ENCODE measurements around the gene ATCAY.

Gene ATCAY

DNA sequence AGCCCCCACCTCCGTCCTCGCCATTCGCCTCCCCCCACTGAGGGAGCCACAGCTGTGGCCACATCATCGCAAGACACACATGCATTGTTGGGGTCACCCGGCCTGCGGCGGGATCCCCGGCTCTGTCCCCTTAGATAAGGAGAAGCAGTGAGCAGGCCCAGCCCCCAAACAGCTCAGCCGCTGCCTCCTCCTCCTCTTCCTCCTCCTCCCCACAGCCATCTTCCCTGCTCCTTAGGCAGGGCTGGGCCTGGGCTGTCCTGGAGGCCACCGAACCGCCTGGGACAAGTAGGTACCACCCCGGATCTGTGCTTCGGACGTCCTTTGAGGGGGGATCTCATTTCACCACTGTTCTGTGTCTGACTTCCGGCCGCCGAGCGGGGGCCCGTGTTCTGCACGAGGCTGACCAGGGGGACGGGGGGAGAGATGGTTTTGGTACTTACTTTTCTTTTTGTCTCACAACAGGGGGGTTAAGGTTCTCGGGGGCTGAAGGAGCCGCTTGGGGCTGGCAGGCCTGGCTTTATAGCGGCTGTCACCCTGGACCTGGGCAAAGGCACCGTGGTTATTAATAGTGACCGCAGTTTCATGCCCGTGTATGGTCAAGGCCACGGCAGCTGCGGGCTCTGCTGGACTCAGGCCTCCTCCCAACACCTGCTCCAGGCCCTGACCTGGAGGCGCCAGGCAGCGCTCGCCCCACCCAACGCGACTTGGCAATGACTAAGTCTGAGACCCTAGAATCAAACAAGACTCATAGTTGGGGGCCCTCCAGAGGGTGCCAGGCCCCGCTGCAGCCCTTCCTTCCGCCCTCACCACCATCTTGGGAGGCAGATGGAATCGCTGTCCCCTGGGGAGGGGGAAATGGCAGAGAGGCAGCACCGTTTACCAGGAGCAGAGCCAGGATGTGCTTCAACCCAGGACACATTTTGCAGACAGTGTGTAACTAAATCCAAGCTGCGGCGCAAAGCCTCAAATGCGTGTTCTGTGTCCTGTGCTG, 70.7 kb downstream of the ATCAY start:
- TF ChIP-seq, protein P1, sequence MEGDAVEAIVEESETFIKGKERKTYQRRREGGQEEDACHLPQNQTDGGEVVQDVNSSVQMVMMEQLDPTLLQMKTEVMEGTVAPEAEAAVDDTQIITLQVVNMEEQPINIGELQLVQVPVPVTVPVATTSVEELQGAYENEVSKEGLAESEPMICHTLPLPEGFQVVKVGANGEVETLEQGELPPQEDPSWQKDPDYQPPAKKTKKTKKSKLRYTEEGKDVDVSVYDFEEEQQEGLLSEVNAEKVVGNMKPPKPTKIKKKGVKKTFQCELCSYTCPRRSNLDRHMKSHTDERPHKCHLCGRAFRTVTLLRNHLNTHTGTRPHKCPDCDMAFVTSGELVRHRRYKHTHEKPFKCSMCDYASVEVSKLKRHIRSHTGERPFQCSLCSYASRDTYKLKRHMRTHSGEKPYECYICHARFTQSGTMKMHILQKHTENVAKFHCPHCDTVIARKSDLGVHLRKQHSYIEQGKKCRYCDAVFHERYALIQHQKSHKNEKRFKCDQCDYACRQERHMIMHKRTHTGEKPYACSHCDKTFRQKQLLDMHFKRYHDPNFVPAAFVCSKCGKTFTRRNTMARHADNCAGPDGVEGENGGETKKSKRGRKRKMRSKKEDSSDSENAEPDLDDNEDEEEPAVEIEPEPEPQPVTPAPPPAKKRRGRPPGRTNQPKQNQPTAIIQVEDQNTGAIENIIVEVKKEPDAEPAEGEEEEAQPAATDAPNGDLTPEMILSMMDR (IDR thresholded peaks at IDR 0.05) = no peak

DNA sequence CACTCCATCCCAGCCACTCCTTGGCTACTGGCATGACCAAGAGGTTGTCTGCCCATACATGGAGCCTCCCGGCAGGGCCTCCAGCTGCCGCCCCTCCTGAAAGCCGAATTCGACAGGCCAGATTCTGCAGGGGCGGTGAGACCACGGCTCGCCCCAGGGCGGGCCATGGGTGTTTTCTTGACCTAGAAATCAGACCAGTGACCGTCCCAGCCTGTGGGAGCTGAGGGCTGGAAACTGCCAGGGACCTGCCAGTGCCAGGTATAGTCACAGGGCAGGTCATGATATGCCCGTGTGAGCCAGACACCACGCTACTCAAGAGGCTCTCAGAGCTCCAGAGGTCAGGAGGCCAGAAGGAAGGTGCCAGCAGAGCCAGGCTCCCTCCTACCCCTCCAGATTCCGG, 73.6 kb downstream of the ATCAY start:
- TF ChIP-seq, protein P1 (IDR thresholded peaks at IDR 0.05) = no peak

DNA sequence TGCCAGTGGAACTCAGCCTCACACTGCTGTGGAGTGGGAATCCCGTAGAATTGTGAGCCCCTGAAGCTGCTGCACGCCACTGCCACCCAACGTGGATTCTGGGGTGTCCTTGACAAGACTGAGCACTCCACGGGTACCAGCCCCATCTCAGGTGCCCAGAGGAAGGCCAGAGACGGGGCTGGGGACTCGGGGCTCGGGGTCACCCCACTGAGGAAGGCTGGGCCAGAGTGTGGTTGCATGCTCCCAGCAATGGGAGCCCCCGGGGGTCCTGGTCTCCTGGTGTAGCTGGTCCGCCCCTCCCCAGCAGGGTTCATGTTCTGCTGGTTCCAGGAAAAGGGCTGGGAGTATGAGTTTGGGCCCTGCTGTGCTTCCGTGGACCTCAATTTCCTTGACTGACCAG, 75.2 kb downstream of the ATCAY start:
- TF ChIP-seq, protein P1 (IDR thresholded peaks at IDR 0.05) = no peak

DNA sequence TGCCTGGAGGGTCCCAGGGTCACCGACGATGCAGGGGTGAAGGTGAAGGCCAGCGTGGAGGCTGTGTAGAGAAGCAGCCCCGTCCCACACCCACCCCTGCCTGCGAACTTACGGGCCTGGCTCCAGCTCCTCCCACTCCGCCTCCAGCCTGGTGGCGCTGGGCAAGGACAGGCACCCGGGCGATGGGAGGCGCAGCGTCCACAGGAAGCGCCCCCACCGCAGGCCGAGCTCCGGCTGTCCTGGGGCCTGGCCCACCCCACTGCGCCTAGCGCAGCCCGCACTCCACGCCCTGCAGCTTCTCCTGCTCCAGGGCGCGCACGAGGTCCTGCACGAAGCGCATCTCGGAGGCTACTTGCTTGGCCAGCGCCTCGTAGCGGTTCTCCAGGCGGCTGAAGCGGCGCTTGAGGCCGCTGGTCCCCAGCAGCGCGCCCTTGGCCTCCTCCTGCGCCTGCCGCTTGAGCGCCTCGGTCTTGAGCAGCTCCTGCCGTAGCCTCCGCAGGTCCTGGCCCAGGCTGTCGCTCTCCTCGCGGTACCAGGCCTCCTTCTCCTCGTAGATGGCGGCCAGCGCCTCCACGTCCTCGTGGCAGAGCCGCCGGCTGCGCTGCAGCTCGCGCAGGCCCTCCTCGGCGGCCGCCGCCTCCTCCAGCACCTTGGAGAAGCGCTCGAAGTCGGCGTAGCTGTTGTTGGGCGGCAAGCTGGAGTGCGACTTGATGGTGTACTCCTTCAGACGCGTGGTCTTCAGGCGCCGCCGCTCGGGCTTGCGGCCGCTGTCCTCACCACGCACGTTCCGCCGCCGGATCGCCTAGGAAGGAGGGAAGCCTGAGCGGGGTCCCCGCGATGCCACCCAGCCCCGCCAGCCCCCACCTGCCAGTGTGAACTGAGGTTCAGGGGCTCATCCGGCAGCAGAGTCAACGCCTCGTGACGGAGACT, 78.6 kb downstream of the ATCAY start:
- TF ChIP-seq, protein P1 (IDR thresholded peaks at IDR 0.05) = no peak

DNA sequence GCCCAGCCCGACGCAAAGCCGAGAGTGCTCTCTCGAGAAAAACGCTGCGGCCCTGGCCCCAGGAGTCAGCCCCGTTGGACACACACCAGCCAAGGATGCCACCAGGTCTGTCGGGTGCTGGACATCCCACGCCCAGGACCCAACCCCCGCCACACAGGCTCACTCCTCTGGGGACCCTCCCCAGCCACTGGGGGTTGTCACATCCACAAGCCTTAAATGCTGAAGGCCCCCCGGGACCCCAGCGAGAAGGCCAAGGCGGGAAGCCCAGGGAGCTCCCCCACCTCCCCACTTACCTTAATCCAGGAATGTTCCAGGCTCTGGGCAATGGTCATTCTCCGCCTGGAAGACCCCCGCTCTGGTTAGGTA, 79.3 kb downstream of the ATCAY start:
- TF ChIP-seq, protein P1 (IDR thresholded peaks at IDR 0.05) = no peak

DNA sequence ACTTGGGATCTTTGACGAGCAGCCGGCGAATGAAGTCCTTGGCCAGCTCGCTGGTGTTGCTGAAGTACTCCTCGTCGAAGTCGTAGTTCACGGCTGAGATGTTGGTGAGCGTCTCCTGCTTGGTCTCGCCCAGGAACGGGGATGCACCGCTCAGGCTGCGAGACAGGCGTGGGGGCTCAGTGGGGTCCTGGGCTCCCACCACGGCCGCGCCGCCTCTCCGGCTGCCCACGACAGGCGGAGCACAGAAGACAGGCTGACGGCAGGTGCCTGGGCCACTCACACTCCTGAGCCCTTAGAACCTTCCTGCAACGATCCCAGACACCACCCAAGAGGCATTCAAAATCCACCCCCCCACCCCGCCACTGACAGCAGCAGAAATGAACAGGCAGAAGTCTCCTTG, 80.5 kb downstream of the ATCAY start:
- TF ChIP-seq, protein P1 (IDR thresholded peaks at IDR 0.05) = no peak

DNA sequence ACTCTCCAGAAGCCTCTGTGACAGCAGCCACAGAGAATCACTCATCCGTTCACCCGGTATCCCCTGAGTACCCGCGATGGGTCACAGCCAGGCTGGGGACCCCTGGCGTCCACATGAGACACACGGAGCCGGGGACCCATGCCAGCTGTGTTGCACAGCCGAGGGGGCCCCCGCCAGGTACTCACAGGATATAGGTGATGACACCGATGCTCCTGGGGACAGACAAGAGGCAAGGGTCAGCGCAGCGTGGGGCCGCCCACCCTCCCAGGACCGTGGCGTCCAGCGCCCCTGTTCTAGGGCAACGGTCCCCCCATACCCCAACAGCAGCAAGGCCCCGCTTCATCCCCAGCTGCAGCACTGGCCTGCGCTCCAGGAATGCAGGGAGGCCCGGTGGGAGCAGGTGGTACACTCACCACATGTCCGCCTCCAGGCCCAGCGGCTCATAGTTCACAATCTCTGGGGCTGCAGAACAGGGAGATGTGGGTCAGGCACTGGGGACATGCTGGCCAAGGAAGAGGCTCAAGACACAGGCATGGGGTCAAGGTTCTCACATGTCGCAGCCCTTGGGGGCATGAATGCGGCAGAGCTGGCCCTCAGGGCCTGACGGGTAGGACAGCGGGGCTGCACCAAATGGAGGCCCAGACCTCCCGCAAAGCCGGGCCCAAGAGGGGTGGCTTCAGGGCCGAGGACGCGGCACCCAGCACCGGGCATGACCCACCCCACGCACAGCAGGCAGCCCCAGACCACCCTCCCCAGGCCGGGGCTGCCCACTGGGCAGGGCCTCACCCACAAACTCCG, 83.2 kb downstream of the ATCAY start:
- TF ChIP-seq, protein P1 (IDR thresholded peaks at IDR 0.05) = no peak
